Erythroblast (primary cell): ENCODE data around the gene RYR1.
A peak's percentile ranks its signal among the peaks of the same experiment; 100 is the strongest.

Source experiments
- DNase-seq, 2 experiments: peaks; one replicate each; lab custom pipeline; 2025; lab: John Stamatoyannopoulos, UW
- GATA1 ChIP-seq: IDR thresholded peaks from 2 replicates; pipeline ENCODE4 v1.6.1; 2011; ENCODE audit warnings: low read depth, mild to moderate bottlenecking, control low read depth, low read length, moderate library complexity
- POLR2A ChIP-seq: IDR thresholded peaks from 2 replicates; pipeline ENCODE4 v1.6.1; 2011; ENCODE audit warnings: mild to moderate bottlenecking, low read length

Gene RYR1

GRCh38 chr19:38632476-38633213 is 199.2 kb downstream of the RYR1 start:
- DNase-seq = peak; percentile 49 to 77
- no peak for TF ChIP-seq GATA1
- TF ChIP-seq POLR2A = peak; percentile 39

DNA sequence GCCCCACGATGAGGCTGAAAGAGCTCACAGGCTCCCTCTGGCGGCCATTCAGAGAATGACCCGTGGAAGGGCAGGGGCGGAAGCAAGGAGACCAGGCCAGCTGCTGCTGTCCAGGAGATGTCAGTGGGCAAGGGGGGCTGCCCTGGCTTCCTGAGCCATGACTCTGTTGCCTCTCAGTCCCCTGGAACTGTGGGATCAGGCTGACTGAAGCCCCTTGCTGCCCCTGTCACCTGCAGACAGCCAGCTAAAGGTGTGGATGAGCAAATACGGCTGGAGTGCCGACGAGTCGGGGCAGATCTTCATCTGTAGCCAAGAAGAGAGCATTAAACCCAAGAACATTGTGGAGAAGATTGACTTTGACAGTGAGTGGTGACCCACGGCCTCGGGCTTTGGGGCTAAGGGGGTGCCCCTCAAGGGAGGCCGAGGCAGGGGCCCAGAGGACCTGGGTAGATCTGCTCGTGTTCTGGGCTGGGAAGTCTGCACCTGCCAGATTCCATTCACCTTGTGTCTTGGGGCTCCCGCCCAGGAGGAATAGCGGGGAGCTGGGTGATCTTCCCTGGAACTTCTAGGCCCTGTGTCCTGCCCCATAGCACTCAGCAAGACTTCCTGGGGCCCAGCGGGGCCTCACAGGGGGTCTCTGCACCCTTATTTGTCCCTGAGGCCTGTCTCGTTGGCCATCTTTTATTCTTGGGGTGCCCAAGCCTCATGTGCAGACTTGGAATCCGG is 201.4 kb downstream of the RYR1 start:
- TF ChIP-seq POLR2A = no peak
- no peak for TF ChIP-seq GATA1

GRCh38 chr19:38635483-38636399 is 202.2 kb downstream of the RYR1 start:
- DNase-seq = no peak
- TF ChIP-seq POLR2A = no peak
- TF ChIP-seq GATA1 = no peak

More for the DNA sequence above, 201.4 kb downstream of the RYR1 start:
- peak; percentile 71 to 85 for DNase-seq
